Smooth muscle cell (in vitro differentiated cells): ENCODE data around the gene GRB7. TPM values are rescaled to one million over a fixed set of nuclear protein-coding genes. Genes with fewer than 3 reads are reported as not detected.

Source experiments
- DNase-seq: peaks from one replicate; lab custom pipeline; 2025; ENCODE audit not compliant: unreplicated experiment; lab: John Stamatoyannopoulos, UW
- H2AFZ ChIP-seq: fragments of 200-600 bp; sonication (generic); 2 replicates; pipeline ENCODE4 v1.6.0; 2016; ENCODE audit warnings: antibody characterized with exemption, low read depth, mild to moderate bottlenecking
- H3F3A ChIP-seq: fragments of 200-600 bp; sonication (generic); 2 replicates; pipeline ENCODE4 v1.6.0; 2017; ENCODE audit warnings: antibody characterized with exemption, low read depth
- H3K27ac ChIP-seq: fragments of 200-600 bp; sonication (generic); 2 replicates; pipeline ENCODE4 v1.5.1; 2016; ENCODE audit warnings: low read depth, mild to moderate bottlenecking
- H3K27me3 ChIP-seq: fragments of 200-600 bp; sonication (generic); 2 replicates; pipeline ENCODE4 v1.6.1; 2016; ENCODE audit warnings: low read depth, mild to moderate bottlenecking
- H3K36me3 ChIP-seq: fragments of 200-600 bp; sonication (generic); 2 replicates; pipeline ENCODE4 v1.5.1; 2016; ENCODE audit warnings: low read depth
- H3K4me1 ChIP-seq: fragments of 200-600 bp; sonication (generic); 2 replicates; pipeline ENCODE4 v1.5.1; 2016; ENCODE audit warnings: low read depth
- H3K4me2 ChIP-seq: fragments of 200-600 bp; sonication (generic); 2 replicates; pipeline ENCODE4 v1.6.0; 2016; ENCODE audit warnings: mild to moderate bottlenecking
- H3K4me3 ChIP-seq: fragments of 200-600 bp; sonication (generic); 2 replicates; pipeline ENCODE4 v1.5.1; 2016; ENCODE audit warnings: mild to moderate bottlenecking
- H3K79me2 ChIP-seq: fragments of 200-600 bp; sonication (generic); 2 replicates; pipeline ENCODE4 v1.6.0; 2016; ENCODE audit warnings: low read depth, mild to moderate bottlenecking
- H3K9ac ChIP-seq: fragments of 200-600 bp; sonication (generic); 2 replicates; pipeline ENCODE4 v1.6.0; 2016; ENCODE audit warnings: low read depth
- H3K9me3 ChIP-seq: fragments of 200-600 bp; sonication (generic); replicated peaks from 2 replicates; pipeline ENCODE4 v1.5.1; 2016; ENCODE audit warnings: low read depth
- H4K20me1 ChIP-seq: fragments of 200-600 bp; sonication (generic); 2 replicates; pipeline ENCODE4 v1.6.0; 2016; ENCODE audit warnings: low read depth
- CTCF ChIP-seq: fragments of 200-600 bp; sonication (generic); IDR thresholded peaks from 2 replicates; pipeline ENCODE4 v1.5.1; 2017; ENCODE audit warnings: borderline replicate concordance, mild to moderate bottlenecking, antibody characterized with exemption; ENCODE audit not compliant: insufficient read depth, poor library complexity, severe bottlenecking
- WGBS: methylation state at CpG from one replicate; pipeline ENCODE4 v1.1.7; 2016; ENCODE audit warnings: low lambda C conversion rate; 5-methylcytosine and 5-hydroxymethylcytosine counted together
- polyA plus RNA-seq: library from polyadenylated mRNA; unstranded; fragments of >200 nt; fragmentation: Nextera tagmentation; extraction: Ambion mirVana; gene quantifications from 2 replicates; pipeline ENCODE4 v1.2.1, GENCODE V29; 2016
- total RNA-seq: library from RNA; depleted of rRNA; stranded (reverse); fragments of >200 nt; gene quantifications from 2 replicates; pipeline ENCODE4 v1.2.3, GENCODE V29; 2014

GRB7 gene
- total and polyA plus RNA-seq, 2 experiments from 2014 or later = 2.7 to 4.1 TPM

- 60% methylated on average over 2 of the region's 2 CpGs for WGBS
- no peak overlapping the region for H3K4me2 ChIP-seq
Observed at GRCh38 chr17:39735882-39736281, 1.9 kb upstream of the GRB7 start.

GRCh38 chr17:39736319-39737165, 1.2 kb upstream of the GRB7 start:
- WGBS = 78% methylated on average over 10 of the region's 10 CpGs
- Histone ChIP-seq H3K27me3 (peaks cover 48% of the 10 kb centered on the region), H3K4me1 (peaks cover 16% of the 10 kb centered on the region), H3F3A (no peaks in the 10 kb centered on the region), H3K4me3 (peak overlapping the region; percentile 16), H3K79me2 (no peaks in the 10 kb centered on the region), H3K9ac (no peak overlapping the region), H4K20me1 (no peaks in the 10 kb centered on the region), H3K27ac (no peak overlapping the region), H3K36me3 (no peaks in the 10 kb centered on the region), H2AFZ (no peak overlapping the region), H3K4me2 (no peak overlapping the region), H3K9me3 (no peaks in the 10 kb centered on the region)
- DNase-seq = no peak
- TF ChIP-seq CTCF = no peak

More at GRCh38 chr17:39735882-39736281, 1.9 kb upstream of the GRB7 start:
- Histone ChIP-seq H2AFZ (no peak overlapping the region), H3K27ac (no peak overlapping the region), H3K4me1 (peaks cover 16% of the 10 kb centered on the region), H3K27me3 (peaks cover 48% of the 10 kb centered on the region), H3K9me3 (no peaks in the 10 kb centered on the region), H3K4me3 (no peak overlapping the region), H3F3A (no peaks in the 10 kb centered on the region), H4K20me1 (no peaks in the 10 kb centered on the region), H3K79me2 (no peaks in the 10 kb centered on the region), H3K9ac (no peak overlapping the region), H3K36me3 (no peaks in the 10 kb centered on the region)
- TF ChIP-seq CTCF = no peak
- no peak for DNase-seq

GRCh38 chr17:39737206-39737759, 455 bp upstream of the GRB7 start:
- no peaks in the 10 kb centered on the region for H3F3A ChIP-seq
- H3K4me2 ChIP-seq = no peak overlapping the region
- no peak for TF ChIP-seq CTCF
- peaks cover 16% of the 10 kb centered on the region for H3K4me1 ChIP-seq
- H3K27ac ChIP-seq = no peak overlapping the region
- H3K4me3 ChIP-seq = peak overlapping the region; percentile 63
- H2AFZ ChIP-seq = no peak overlapping the region
- DNase-seq = no peak
- H3K79me2 ChIP-seq = no peaks in the 10 kb centered on the region
- H4K20me1 ChIP-seq = no peaks in the 10 kb centered on the region
- H3K9me3 ChIP-seq = no peaks in the 10 kb centered on the region
- WGBS = 77% methylated on average over 12 of the region's 13 CpGs
- no peaks in the 10 kb centered on the region for H3K36me3 ChIP-seq
- no peak overlapping the region for H3K9ac ChIP-seq
- peaks cover 48% of the 10 kb centered on the region for H3K27me3 ChIP-seq
